Erythroblast (primary cell): ENCODE data around the gene SLC24A3.

Experiments used
- GATA1 ChIP-seq: IDR thresholded peaks from 2 replicates; pipeline ENCODE4 v1.6.1; 2011; ENCODE audit warnings: low read depth, mild to moderate bottlenecking, control low read depth, low read length, moderate library complexity
- POLR2A ChIP-seq: IDR thresholded peaks from 2 replicates; pipeline ENCODE4 v1.6.1; 2011; ENCODE audit warnings: mild to moderate bottlenecking, low read length

DNA sequence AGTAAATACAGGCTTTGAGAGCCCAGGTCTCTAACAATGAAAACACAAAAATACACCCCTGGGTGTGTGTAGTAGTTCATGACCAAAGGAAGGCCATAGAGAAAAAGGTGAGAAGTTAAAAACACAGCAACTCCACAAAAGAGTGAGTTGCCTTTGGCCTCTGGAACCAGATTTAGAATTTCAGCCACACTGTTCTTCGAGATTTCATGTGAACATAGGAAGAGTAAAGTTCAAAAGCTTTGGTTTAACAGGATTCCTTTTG, 502.1 kb downstream of the SLC24A3 start:
- TF ChIP-seq POLR2A = no peak
- no peak for TF ChIP-seq GATA1
